ENCODE measurements around the gene CBLC. TPM values are rescaled to one million over a fixed set of nuclear protein-coding genes. Genes with fewer than 3 reads are reported as not detected.

CBLC gene
- total RNA-seq, 1 experiment from 2014 or later = not detected

GRCh38 chr19:44749292-44749691, 28.4 kb upstream of the CBLC start:
- Histone ChIP-seq H2AFZ (ENCODE audit: low read length) (no peak overlapping the region), H3K4me3 (ENCODE audit: low read length) (no peak overlapping the region), H4K20me1 (ENCODE audit: insufficient read depth, low read depth, low read length) (no peaks in the 10 kb centered on the region), H3K36me3 (ENCODE audit: insufficient read depth, low read length) (no peaks in the 10 kb centered on the region), H3K4me1 (ENCODE audit: low read length) (peaks cover 25% of the 10 kb centered on the region), H3K9me2 (replicated peaks; ENCODE audit: insufficient read depth, low read length) (no peaks in the 10 kb centered on the region), H3K27me3 (ENCODE audit: low read length) (no peaks in the 10 kb centered on the region), H3K9me3 (ENCODE audit: low read length) (no peaks in the 10 kb centered on the region), H3K9ac (ENCODE audit: low read length) (no peak overlapping the region), H3K4me2 (ENCODE audit: low read depth, low read length, poor library complexity, severe bottlenecking) (peak overlapping the region; percentile 59), H3K79me2 (ENCODE audit: low read length) (no peaks in the 10 kb centered on the region), H3K27ac (ENCODE audit: low read length) (no peak overlapping the region)
- DNase-seq = no peak

- Histone ChIP-seq H3K27ac (ENCODE audit: low read length) (no peak overlapping the region), H3K9me2 (replicated peaks; ENCODE audit: insufficient read depth, low read length) (no peaks in the 10 kb centered on the region), H2AFZ (ENCODE audit: low read length) (no peak overlapping the region), H3K36me3 (ENCODE audit: insufficient read depth, low read length) (no peaks in the 10 kb centered on the region), H3K4me1 (ENCODE audit: low read length) (peaks cover 32% of the 10 kb centered on the region), H4K20me1 (ENCODE audit: insufficient read depth, low read depth, low read length) (no peaks in the 10 kb centered on the region), H3K79me2 (ENCODE audit: low read length) (no peaks in the 10 kb centered on the region), H3K9me3 (ENCODE audit: low read length) (no peaks in the 10 kb centered on the region), H3K4me2 (ENCODE audit: low read depth, low read length, poor library complexity, severe bottlenecking) (no peak overlapping the region), H3K9ac (ENCODE audit: low read length) (no peak overlapping the region), H3K27me3 (ENCODE audit: low read length) (no peaks in the 10 kb centered on the region), H3K4me3 (ENCODE audit: low read length) (no peak overlapping the region)
- DNase-seq = no peak
These were observed 27.7 kb upstream of the CBLC start for GRCh38 chr19:44749994-44750393.

GRCh38 chr19:44752123-44752815, 25.4 kb upstream of the CBLC start:
- no peak overlapping the region for H3K9ac ChIP-seq (ENCODE audit: low read length)
- H3K9me3 ChIP-seq (ENCODE audit: low read length) = no peaks in the 10 kb centered on the region
- H4K20me1 ChIP-seq (ENCODE audit: insufficient read depth, low read depth, low read length) = no peaks in the 10 kb centered on the region
- no peak overlapping the region for H2AFZ ChIP-seq (ENCODE audit: low read length)
- H3K4me1 ChIP-seq (ENCODE audit: low read length) = peaks cover 34% of the 10 kb centered on the region
- no peaks in the 10 kb centered on the region for H3K27me3 ChIP-seq (ENCODE audit: low read length)
- no peak overlapping the region for H3K27ac ChIP-seq (ENCODE audit: low read length)
- H3K4me3 ChIP-seq (ENCODE audit: low read length) = no peak overlapping the region
- no peak overlapping the region for H3K4me2 ChIP-seq (ENCODE audit: low read depth, low read length, poor library complexity, severe bottlenecking)
- H3K79me2 ChIP-seq (ENCODE audit: low read length) = no peaks in the 10 kb centered on the region
- DNase-seq = no peak
- H3K9me2 ChIP-seq (replicated peaks; ENCODE audit: insufficient read depth, low read length) = no peaks in the 10 kb centered on the region
- no peaks in the 10 kb centered on the region for H3K36me3 ChIP-seq (ENCODE audit: insufficient read depth, low read length)

GRCh38 chr19:44752816-44753625, 24.7 kb upstream of the CBLC start:
- H3K79me2 ChIP-seq (ENCODE audit: low read length) = no peaks in the 10 kb centered on the region

GRCh38 chr19:44753626-44753931, 24.1 kb upstream of the CBLC start:
- no peaks in the 10 kb centered on the region for H3K9me2 ChIP-seq (replicated peaks; ENCODE audit: insufficient read depth, low read length)
- H3K4me2 ChIP-seq (ENCODE audit: low read depth, low read length, poor library complexity, severe bottlenecking) = no peak overlapping the region
- no peak overlapping the region for H2AFZ ChIP-seq (ENCODE audit: low read length)
- H3K9ac ChIP-seq (ENCODE audit: low read length) = peak overlapping the region; percentile 62; the same call in 1 of the 2 replicates
- peak overlapping the region; percentile 48; the same call in 1 of the 2 replicates for H3K4me3 ChIP-seq (ENCODE audit: low read length)
- no peaks in the 10 kb centered on the region for H3K27me3 ChIP-seq (ENCODE audit: low read length)
- H3K36me3 ChIP-seq (ENCODE audit: insufficient read depth, low read length) = no peaks in the 10 kb centered on the region
- H3K27ac ChIP-seq (ENCODE audit: low read length) = no peak overlapping the region
- no peaks in the 10 kb centered on the region for H3K9me3 ChIP-seq (ENCODE audit: low read length)
- DNase-seq = no peak
- no peaks in the 10 kb centered on the region for H4K20me1 ChIP-seq (ENCODE audit: insufficient read depth, low read depth, low read length)
- no peaks in the 10 kb centered on the region for H3K79me2 ChIP-seq (ENCODE audit: low read length)
- peaks cover 25% of the 10 kb centered on the region for H3K4me1 ChIP-seq (ENCODE audit: low read length)

More at GRCh38 chr19:44752816-44753625, 24.7 kb upstream of the CBLC start:
- H2AFZ ChIP-seq (ENCODE audit: low read length) = no peak overlapping the region
- H4K20me1 ChIP-seq (ENCODE audit: insufficient read depth, low read depth, low read length) = no peaks in the 10 kb centered on the region
- no peak overlapping the region for H3K27ac ChIP-seq (ENCODE audit: low read length)
- H3K36me3 ChIP-seq (ENCODE audit: insufficient read depth, low read length) = no peaks in the 10 kb centered on the region
- no peak overlapping the region for H3K4me3 ChIP-seq (ENCODE audit: low read length)
- no peak overlapping the region for H3K9ac ChIP-seq (ENCODE audit: low read length)
- no peaks in the 10 kb centered on the region for H3K9me3 ChIP-seq (ENCODE audit: low read length)
- no peaks in the 10 kb centered on the region for H3K27me3 ChIP-seq (ENCODE audit: low read length)
- H3K4me2 ChIP-seq (ENCODE audit: low read depth, low read length, poor library complexity, severe bottlenecking) = no peak overlapping the region
- peaks cover 26% of the 10 kb centered on the region for H3K4me1 ChIP-seq (ENCODE audit: low read length)
- H3K9me2 ChIP-seq (replicated peaks; ENCODE audit: insufficient read depth, low read length) = no peaks in the 10 kb centered on the region
- peak; percentile 56 for DNase-seq

GRCh38 chr19:44753932-44754749, 23.5 kb upstream of the CBLC start:
- DNase-seq = peak; percentile 74
- peak overlapping the region; percentile 59 for H3K4me2 ChIP-seq (ENCODE audit: low read depth, low read length, poor library complexity, severe bottlenecking)
- no peaks in the 10 kb centered on the region for H3K9me3 ChIP-seq (ENCODE audit: low read length)
- H3K79me2 ChIP-seq (ENCODE audit: low read length) = no peaks in the 10 kb centered on the region
- H4K20me1 ChIP-seq (ENCODE audit: insufficient read depth, low read depth, low read length) = no peaks in the 10 kb centered on the region
- H3K27me3 ChIP-seq (ENCODE audit: low read length) = no peaks in the 10 kb centered on the region
- no peak overlapping the region for H3K27ac ChIP-seq (ENCODE audit: low read length)
- no peaks in the 10 kb centered on the region for H3K9me2 ChIP-seq (replicated peaks; ENCODE audit: insufficient read depth, low read length)
- peak overlapping the region; percentile 96 for H2AFZ ChIP-seq (ENCODE audit: low read length)
- H3K4me1 ChIP-seq (ENCODE audit: low read length) = peaks cover 25% of the 10 kb centered on the region
- peak overlapping the region; percentile 62 for H3K9ac ChIP-seq (ENCODE audit: low read length)
- H3K36me3 ChIP-seq (ENCODE audit: insufficient read depth, low read length) = no peaks in the 10 kb centered on the region
- H3K4me3 ChIP-seq (ENCODE audit: low read length) = peak overlapping the region; percentile 48

GRCh38 chr19:44754750-44755080, 23.0 kb upstream of the CBLC start:
- H3K4me2 ChIP-seq (ENCODE audit: low read depth, low read length, poor library complexity, severe bottlenecking) = peak overlapping the region; percentile 59
- no peaks in the 10 kb centered on the region for H3K9me3 ChIP-seq (ENCODE audit: low read length)
- no peaks in the 10 kb centered on the region for H3K27me3 ChIP-seq (ENCODE audit: low read length)
- DNase-seq = no peak
- peak overlapping the region; percentile 48 for H3K4me3 ChIP-seq (ENCODE audit: low read length)
- no peaks in the 10 kb centered on the region for H4K20me1 ChIP-seq (ENCODE audit: insufficient read depth, low read depth, low read length)
- H3K27ac ChIP-seq (ENCODE audit: low read length) = no peak overlapping the region
- H3K9me2 ChIP-seq (replicated peaks; ENCODE audit: insufficient read depth, low read length) = no peaks in the 10 kb centered on the region
- peak overlapping the region; percentile 96 for H2AFZ ChIP-seq (ENCODE audit: low read length)
- no peaks in the 10 kb centered on the region for H3K36me3 ChIP-seq (ENCODE audit: insufficient read depth, low read length)
- H3K9ac ChIP-seq (ENCODE audit: low read length) = peak overlapping the region; percentile 62
- peaks cover 25% of the 10 kb centered on the region for H3K4me1 ChIP-seq (ENCODE audit: low read length)
- no peaks in the 10 kb centered on the region for H3K79me2 ChIP-seq (ENCODE audit: low read length)

GRCh38 chr19:44755219-44755618, 22.5 kb upstream of the CBLC start:
- no peaks in the 10 kb centered on the region for H3K36me3 ChIP-seq (ENCODE audit: insufficient read depth, low read length)
- no peak for DNase-seq
- H3K9me3 ChIP-seq (ENCODE audit: low read length) = no peaks in the 10 kb centered on the region
- peaks cover 25% of the 10 kb centered on the region for H3K4me1 ChIP-seq (ENCODE audit: low read length)
- peak overlapping the region; percentile 62 for H3K9ac ChIP-seq (ENCODE audit: low read length)
- H3K4me2 ChIP-seq (ENCODE audit: low read depth, low read length, poor library complexity, severe bottlenecking) = peak overlapping the region; percentile 59
- no peaks in the 10 kb centered on the region for H4K20me1 ChIP-seq (ENCODE audit: insufficient read depth, low read depth, low read length)
- no peak overlapping the region for H3K27ac ChIP-seq (ENCODE audit: low read length)
- no peak overlapping the region; the same call in 1 of the 2 replicates for H3K4me3 ChIP-seq (ENCODE audit: low read length)
- H3K27me3 ChIP-seq (ENCODE audit: low read length) = no peaks in the 10 kb centered on the region
- no peaks in the 10 kb centered on the region for H3K9me2 ChIP-seq (replicated peaks; ENCODE audit: insufficient read depth, low read length)
- no peaks in the 10 kb centered on the region for H3K79me2 ChIP-seq (ENCODE audit: low read length)
- H2AFZ ChIP-seq (ENCODE audit: low read length) = no peak overlapping the region
